Left lung (tissue), 10 donors: Measurements from ENCODE around the gene AKT2. TPM values are rescaled to one million over a fixed set of nuclear protein-coding genes. Genes with fewer than 3 reads are reported as not detected.

Source experiments
- ATAC-seq: fragments of 200-7000 bp; cut with Tn5 transposase; one replicate; pipeline ENCODE4 v1.9.1; 2020; ENCODE audit warnings: moderate library complexity
- DNase-seq, 4 donors: peaks; one replicate each; pipeline ENCODE4 v3.0.0-alpha.2; 2013 to 2020
- H3K27ac ChIP-seq, 2 donors: fragments of 200-600 bp; sonication (generic) in 1 of 2; one replicate each; pipeline versions ENCODE4 v1.5.0 to v1.8.0; 2020 to 2021
- H3K27me3 ChIP-seq, 2 donors: fragments of 200-600 bp; sonication (generic) in 1 of 2; one replicate each; pipeline versions ENCODE4 v1.5.0 to v1.8.0; 2020 to 2021
- H3K36me3 ChIP-seq, 2 donors: fragments of 200-600 bp; sonication (generic) in 1 of 2; one replicate each; pipeline versions ENCODE4 v1.5.0 to v1.8.0; 2020 to 2021
- H3K4me1 ChIP-seq, 2 donors: fragments of 200-600 bp; one replicate each; pipeline ENCODE4 v1.8.0; 2021
- H3K4me3 ChIP-seq, 2 donors: fragments of 200-600 bp; sonication (generic) in 1 of 2; one replicate each; pipeline versions ENCODE4 v1.5.0 to v1.8.0; 2020 to 2021; ENCODE audit warnings: mild to moderate bottlenecking in 1 of 2
- H3K9me3 ChIP-seq, 2 donors: fragments of 200-600 bp; sonication (generic) in 1 of 2; one replicate each; pipeline versions ENCODE4 v1.5.0 to v1.8.0; 2020 to 2021
- CTCF ChIP-seq, 2 donors: fragments of 200-600 bp; sonication (generic) in 1 of 2; IDR thresholded peaks; one replicate each; pipeline versions ENCODE4 v1.5.0 to v1.8.0; 2021; ENCODE audit warnings: antibody characterized with exemption in 2 of 2
- intact Hi-C, 2 donors: fragments of 100-400 bp; cut with DNase I; formaldehyde crosslinking; loops; one replicate each; pipeline versions ENCODE4 v1.11.2 to v1.14.2; 2022
- polyA plus RNA-seq, 6 donors: library from polyadenylated mRNA; unstranded; fragments of 120-200 nt; gene quantifications; one replicate each; pipeline ENCODE4 v1.2.1, GENCODE V29; 2013; ENCODE audit not compliant: insufficient read length in 6 of 6
- total RNA-seq, 2 donors: library from RNA; stranded (reverse); fragmentation: NEBNext Ultra II Directional; extraction: Animal tissue kit (Norgen Biotek cat#: 25700); gene quantifications; one replicate each; pipeline ENCODE4 v1.2.1, GENCODE V29; 2021
- donor health status: DM: no; HTN: yes; CAD: no.
- donor health status: DM: no; HTN: no; CAD: no.

AKT2 gene
- total and polyA plus RNA-seq, 8 donors = 102 to 182 (median 163) TPM

- Histone ChIP-seq H3K4me1 (no peaks in the 10 kb centered on the region), H3K27me3 (no peaks in the 10 kb centered on the region), H3K27ac (no peak overlapping the region), H3K9me3 (no peaks in the 10 kb centered on the region), H3K4me3 (no peak overlapping the region), H3K36me3 (peaks cover 0 to 15% of the 10 kb centered on the region in 2 donors)
- no peak for DNase-seq
- intact Hi-C loops = no loop called here
- no peak for ATAC-seq
- TF ChIP-seq CTCF (IDR thresholded peaks at IDR 0.05) = no peak
These were observed 28.3 kb upstream of the AKT2 start for GRCh38 chr19:40313229-40313983.

GRCh38 chr19:40312533-40312932, 27.4 kb upstream of the AKT2 start:
- intact Hi-C loops = no loop called here
- DNase-seq (peak in 1 of 4 donors; percentile 6), ATAC-seq (no peak)
- TF ChIP-seq CTCF (IDR thresholded peaks at IDR 0.05) = no peak
- Histone ChIP-seq H3K4me3 (no peak overlapping the region), H3K4me1 (no peaks in the 10 kb centered on the region), H3K9me3 (no peaks in the 10 kb centered on the region), H3K27me3 (no peaks in the 10 kb centered on the region), H3K36me3 (peaks cover 0 to 6% of the 10 kb centered on the region in 2 donors), H3K27ac (no peak overlapping the region)

GRCh38 chr19:40309666-40310065, 24.5 kb upstream of the AKT2 start:
- no peaks in the 10 kb centered on the region for H3K36me3 ChIP-seq
- no peak overlapping the region for H3K4me3 ChIP-seq
- ATAC-seq = no peak
- H3K4me1 ChIP-seq = no peaks in the 10 kb centered on the region
- H3K27ac ChIP-seq = no peak overlapping the region
- H3K27me3 ChIP-seq = no peaks in the 10 kb centered on the region
- no peaks in the 10 kb centered on the region for H3K9me3 ChIP-seq
- no peak for TF ChIP-seq CTCF (IDR thresholded peaks at IDR 0.05)
- no peak for DNase-seq
- intact Hi-C loops = no loop called here

GRCh38 chr19:40305403-40305802, 20.3 kb upstream of the AKT2 start:
- intact Hi-C loops = no loop called here
- ATAC-seq = peak; percentile 96

GRCh38 chr19:40304306-40304705, 19.2 kb upstream of the AKT2 start:
- no peak for DNase-seq
- no peaks in the 10 kb centered on the region for H3K9me3 ChIP-seq
- no peaks in the 10 kb centered on the region for H3K36me3 ChIP-seq
- H3K4me3 ChIP-seq = no peak overlapping the region
- no peaks in the 10 kb centered on the region for H3K27me3 ChIP-seq
- H3K27ac ChIP-seq = no peak overlapping the region
- no peak for ATAC-seq
- TF ChIP-seq CTCF (IDR thresholded peaks at IDR 0.05) = no peak
- intact Hi-C loops = no loop called here
- H3K4me1 ChIP-seq = no peaks in the 10 kb centered on the region

More at GRCh38 chr19:40305403-40305802, 20.3 kb upstream of the AKT2 start:
- H3K4me1 ChIP-seq = no peaks in the 10 kb centered on the region
- no peak overlapping the region for H3K27ac ChIP-seq
- TF ChIP-seq CTCF (IDR thresholded peaks at IDR 0.05) = peak; percentile 56 to 71
- peak; percentile 72 to 91 (median 79) for DNase-seq
- H3K36me3 ChIP-seq = no peaks in the 10 kb centered on the region
- no peak overlapping the region for H3K4me3 ChIP-seq
- H3K27me3 ChIP-seq = no peaks in the 10 kb centered on the region
- no peaks in the 10 kb centered on the region for H3K9me3 ChIP-seq
